Mammary epithelial cell (primary cell): Measurements from ENCODE around the gene CEP57.

Source experiments
- CTCF ChIP-seq, 2 donors: IDR thresholded peaks in 1 of 2; conservative IDR thresholded peaks in 1 of 2; 2 replicates each; pipeline ENCODE4 v1.5.1; 2011 to 2012; ENCODE audit warnings: inconsistent platforms in 2 of 2, low read length in 2 of 2, mild to moderate bottlenecking in 2 of 2, control low read depth in 1 of 2, low read depth in 1 of 2; ENCODE audit not compliant: insufficient read depth in 1 of 2; ENCODE audit errors: extremely low read depth in 1 of 2
- EZH2 ChIP-seq: IDR thresholded peaks from 2 replicates; pipeline ENCODE4 v1.6.1; 2012; ENCODE audit warnings: low read length, inconsistent platforms, borderline replicate concordance

GRCh38 chr11:95831198-95831883, 41.0 kb downstream of the CEP57 start:
- TF ChIP-seq CTCF (conservative IDR thresholded peaks at IDR 0.05 in 1 of 2, IDR thresholded peaks at IDR 0.05 in 1 of 2; ENCODE audit: extremely low read depth in 1 of 2, insufficient read depth in 1 of 2, low read depth in 1 of 2, low read length in 2 of 2) (no peak), EZH2 (no peak)
